DMS114 treated with DMSO at 0.1 percent for 48 hours (cell line): ENCODE data around the gene GINS1.
"Not testable (repeated sequence)": the region's sequence is repeated elsewhere in the genome, so short reads cannot be mapped to it uniquely, and the experiment has no call there.

Experiments used
- DNase-seq: peaks from one replicate; lab custom pipeline; 2025; ENCODE audit not compliant: unreplicated experiment; lab: John Stamatoyannopoulos, UW

Gene GINS1

GRCh38 chr20:25453035-25453810, 45.8 kb downstream of the GINS1 start:
- no peak for DNase-seq

DNA sequence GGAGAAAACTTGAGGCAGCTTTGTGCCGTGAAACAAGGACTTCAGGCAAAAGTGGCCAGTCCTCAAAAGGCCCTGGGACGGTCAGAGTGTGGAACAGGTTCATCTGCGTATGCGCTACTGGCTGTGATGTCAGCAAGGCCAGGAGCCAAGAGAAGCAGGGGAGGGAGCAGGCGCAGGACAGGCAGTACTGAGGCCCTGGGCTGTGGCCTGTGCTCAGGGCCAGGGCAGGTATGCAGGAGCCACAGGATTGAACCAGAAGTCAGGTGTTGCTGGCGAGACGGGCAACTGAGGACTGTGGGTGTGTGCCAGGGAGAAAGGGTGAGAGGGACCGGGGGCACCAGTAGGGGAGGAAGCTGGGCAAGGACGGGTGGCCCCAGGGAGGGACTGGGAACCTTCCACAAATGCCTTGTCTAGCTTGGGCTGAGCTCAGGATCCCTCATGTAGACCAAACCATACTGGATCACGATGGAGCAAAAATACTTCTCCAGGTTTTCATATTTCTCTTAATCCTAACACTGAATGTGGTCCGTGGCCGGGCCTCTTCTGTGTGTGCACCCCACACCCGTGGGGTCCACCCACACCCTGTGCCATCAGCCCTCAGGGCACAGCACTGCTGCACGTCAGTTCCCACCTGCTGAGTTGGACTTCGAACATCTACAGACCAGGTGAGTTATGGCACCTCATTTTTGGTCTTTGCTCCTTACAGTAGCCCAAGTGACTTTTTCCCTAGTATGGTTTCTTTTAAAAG, 46.9 kb downstream of the GINS1 start:
- no peak for DNase-seq

DNA sequence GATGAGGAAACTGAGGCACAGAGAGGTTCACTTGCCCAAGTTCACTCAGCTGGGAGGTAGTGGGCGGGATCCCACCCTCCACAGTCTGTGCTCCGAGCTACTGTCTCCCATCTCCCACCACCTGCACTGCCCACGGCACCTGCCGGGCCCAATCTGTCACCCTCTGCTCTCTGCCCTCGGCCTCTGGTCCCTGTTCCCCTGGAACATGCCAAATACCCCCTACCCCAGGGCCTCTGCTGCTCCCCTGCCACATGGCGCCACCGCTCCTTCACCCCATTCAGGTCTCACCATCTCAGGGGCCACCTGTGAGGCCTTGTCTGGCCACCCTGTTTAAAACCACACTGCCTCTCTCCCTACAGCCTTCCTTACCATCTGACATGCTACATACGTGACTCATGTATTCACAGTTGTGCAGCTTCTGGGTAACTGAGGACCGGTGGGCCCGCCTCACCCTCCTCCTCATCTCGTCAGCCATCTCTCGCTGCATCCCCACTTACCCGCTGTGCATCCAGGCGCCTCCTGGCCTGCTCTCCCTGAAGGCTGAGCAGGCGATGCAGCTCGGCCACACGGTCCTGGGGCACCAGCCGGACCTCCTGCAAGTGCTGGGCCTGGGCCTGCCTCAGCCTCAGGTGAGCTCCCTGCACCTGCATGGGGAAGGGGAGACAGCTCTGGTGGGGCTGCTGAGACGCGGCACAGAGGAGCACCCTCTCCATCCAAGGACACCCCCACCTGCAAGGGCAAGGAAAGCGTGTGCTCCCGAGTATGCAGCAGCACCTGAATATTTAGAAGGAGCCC, 50.6 kb downstream of the GINS1 start:
- no peak for DNase-seq

- no peak for DNase-seq
Measured at GRCh38 chr20:25459111-25459830, 51.8 kb downstream of the GINS1 start.

DNA sequence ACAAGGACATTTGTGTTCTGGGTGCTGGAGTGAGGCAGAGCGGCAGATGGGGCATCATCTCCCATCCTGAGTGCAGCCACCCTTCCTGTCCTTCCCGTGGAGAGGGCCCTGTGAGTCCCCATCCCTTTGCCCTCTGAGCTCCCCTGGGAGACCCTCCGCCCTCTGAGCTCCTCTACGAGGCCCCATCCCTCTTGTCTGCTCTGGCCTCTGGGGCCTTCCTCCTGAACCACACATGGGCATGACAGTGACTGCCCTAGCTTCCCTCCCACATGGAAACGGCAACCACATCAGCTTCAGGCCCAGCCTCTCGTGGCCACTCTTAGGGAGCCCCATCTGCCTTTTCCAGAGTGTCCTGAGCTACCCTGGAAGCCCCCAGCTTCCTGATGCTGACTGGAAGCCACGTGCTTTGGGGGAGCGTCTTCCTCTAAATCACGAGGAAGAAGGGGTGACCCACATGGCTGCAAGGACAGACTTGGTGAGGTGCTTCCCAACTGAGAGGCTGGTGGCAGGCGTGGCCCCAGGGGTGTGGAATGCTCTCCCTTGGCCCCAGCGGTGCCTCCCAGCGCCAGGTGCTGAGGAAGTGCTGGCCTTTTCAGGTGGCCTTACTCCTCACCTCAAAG, 52.6 kb downstream of the GINS1 start:
- no peak for DNase-seq

GRCh38 chr20:25460566-25461280, 53.2 kb downstream of the GINS1 start:
- no peak for DNase-seq

DNA sequence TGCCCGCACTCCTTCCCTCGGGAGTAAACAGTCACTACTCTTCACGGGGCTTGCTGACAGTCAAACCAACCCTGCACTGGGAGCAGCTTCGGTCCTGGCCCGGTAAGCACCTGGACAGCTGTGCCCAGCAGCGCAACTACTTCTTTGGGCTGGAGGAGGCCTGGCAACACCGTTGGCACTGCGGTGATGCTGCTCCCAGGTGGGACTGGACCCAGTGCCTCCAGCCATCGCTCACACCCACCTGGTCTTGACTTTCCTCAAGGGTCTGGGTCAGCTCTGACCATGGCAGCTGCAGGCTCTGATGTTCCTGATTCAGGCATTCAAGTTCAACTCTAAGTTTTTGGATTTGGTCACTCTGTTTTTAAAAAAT, 53.8 kb downstream of the GINS1 start:
- no peak for DNase-seq

GRCh38 chr20:25461786-25462545, 54.5 kb downstream of the GINS1 start:
- DNase-seq: no peak

DNA sequence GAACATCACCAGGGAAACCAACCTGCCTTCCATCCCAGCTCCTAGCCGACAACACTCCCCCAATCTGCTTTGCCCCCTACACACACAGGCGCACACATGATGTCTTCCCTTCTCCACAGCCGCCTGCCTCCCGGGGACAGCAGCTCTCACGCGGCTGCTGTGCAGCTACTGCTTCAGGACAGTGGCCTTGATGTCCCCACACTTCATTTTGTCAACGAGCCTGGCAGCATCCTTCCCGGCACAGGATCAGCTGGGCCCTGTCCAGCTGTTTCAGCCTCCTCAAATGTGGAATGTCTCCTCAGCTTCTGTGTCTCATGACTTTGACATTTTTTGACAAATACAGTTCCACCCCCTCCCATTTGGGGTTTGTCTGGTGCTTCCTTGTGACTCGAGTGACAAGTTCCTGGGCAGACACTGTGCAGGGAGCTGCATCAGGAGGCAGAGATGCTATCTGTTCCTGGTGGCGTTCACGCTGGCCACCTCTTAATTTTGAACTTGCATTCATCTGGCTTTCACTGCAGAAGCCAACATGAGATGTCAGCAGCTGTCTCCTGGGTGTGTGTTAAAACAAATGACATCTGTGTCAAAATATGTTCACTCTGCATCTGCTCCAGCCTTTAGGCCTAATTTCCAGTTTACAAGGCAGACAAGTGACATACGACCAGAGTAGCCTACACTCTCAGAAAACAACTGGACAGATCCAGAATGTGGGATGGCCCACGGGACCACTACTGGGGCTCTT, 57.2 kb downstream of the GINS1 start:
- DNase-seq: no peak

DNA sequence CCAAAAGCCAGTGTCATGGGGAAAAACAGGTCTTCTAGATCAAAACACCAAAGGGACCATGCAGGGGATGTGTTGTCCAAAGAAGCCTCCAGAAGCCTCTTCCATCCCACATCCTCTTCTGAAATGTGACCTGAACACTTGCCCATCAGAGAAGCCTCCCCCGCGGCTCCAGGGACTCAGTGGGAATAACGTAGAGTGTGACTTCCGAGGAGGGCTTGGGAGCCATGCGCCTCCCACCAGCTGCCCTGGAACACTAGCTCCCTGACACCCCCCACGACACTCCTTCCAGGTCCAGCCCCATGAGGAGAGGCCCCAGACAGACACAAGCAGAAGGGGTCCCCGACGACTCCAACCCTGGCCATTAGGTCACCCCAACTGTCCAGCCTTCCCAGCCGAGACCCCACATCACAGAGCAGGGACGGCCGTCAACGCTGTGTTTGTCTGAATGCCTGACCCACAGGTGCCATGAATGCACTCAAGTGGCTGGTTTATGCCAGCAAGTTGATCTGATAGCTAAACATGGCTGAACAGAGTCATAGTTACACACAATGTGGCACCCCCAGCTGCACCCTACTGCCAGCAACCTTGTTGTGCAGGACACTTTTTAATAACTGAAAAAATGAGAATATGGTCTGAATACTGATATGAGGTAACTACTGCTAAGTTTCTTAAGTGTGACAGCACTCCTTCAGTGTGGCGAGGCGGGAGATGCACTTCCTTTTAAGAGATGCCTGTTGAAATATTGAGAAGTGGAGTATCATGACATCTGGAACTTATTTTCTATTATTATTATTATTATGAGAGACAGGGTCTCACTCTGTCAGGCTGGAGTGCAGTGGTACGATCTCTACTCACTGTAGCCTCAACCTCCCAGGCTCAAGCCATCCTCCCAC, 58.0 kb downstream of the GINS1 start:
- DNase-seq: no peak

DNA sequence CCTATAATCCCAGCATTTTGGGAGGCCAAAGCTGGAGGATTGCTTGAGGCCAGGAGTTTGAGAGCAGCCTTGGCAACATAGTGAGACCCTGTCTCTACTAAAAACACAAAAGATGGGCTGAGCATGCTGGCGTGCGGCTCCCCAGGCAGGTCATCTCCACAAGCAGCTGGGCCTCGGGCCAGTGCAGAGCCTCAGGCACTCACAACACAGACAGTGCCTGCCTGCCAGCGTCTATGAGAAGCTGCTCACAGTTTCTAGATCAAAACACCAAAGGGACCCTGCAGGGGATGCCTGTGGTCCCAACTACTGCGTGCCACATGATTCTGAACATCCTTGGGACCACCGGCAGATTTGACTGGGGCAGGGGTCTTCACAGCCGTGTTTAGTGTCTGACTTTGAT, 59.4 kb downstream of the GINS1 start:
- DNase-seq: no peak

- no peak for DNase-seq
Measured at GRCh38 chr20:25467441-25467840, 60.0 kb downstream of the GINS1 start.

DNA sequence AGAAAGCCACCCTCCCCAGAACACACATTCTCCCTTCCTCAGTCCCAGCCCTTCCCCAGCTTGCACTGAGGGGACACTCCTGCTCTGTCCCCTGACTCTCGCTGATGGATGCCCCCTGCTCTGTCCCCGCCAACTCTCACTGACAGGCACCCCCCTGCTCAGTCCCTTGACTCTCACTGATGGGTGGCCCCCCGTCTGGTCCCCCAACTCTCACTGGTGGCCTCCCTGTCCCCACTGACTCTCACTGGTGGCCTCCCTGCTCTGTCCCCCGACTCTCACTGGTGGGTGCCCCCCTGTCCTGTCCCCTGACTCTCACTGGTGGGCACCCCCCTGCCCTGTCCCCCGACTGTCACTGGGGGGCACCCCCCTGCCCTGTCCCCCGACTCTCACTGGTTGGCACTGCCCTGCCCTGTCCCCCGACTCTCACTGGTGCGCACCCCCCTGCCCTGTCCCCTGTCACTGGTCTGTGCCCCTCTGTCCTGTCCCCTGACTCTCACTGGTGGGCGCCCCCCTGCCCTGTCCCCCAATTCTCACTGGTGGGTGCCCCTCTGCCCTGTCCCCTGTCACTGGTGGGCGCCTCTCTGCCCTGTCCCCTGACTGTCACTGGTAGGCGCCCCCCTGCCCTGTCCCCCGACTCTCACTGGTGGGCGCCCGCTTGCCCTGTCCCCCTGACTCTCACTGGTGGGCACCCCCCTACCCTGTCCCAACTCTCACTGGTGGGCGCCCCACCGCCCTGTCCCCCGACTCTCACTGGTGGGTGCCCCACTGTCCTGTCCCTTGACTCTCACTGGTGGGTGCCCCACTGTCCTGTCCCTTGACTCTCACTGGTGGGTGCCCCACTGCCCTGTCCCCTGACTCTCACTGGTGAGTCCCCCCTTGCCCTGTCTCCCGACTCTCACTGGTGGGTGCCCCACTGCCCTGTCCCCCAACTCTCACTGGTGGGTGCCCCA, 60.9 kb downstream of the GINS1 start:
- DNase-seq: no peak

GRCh38 chr20:25469558-25469957, 62.1 kb downstream of the GINS1 start:
- DNase-seq: no peak

- no peak for DNase-seq
Measured at GRCh38 chr20:25470045-25470444, 62.6 kb downstream of the GINS1 start.

GRCh38 chr20:25471020-25471419, 63.5 kb downstream of the GINS1 start:
- no peak for DNase-seq

- not testable (repeated sequence) for DNase-seq
Measured at GRCh38 chr20:25473297-25473696, 65.8 kb downstream of the GINS1 start.
